GM23338 (cell line): ENCODE results near the gene GPR39. TPM values are rescaled to one million over a fixed set of nuclear protein-coding genes. Genes with fewer than 3 reads are reported as not detected.

Experiments
- ATAC-seq: fragments of 200-7000 bp; cut with Tn5 transposase; 3 replicates; pipeline ENCODE4 v1.9.1; 2020
- DNase-seq: peaks from one replicate; pipeline ENCODE4 v3.0.0-alpha.2; 2015; ENCODE audit warnings: low spot score
- H2AFZ ChIP-seq: fragments of 200-600 bp; sonication (generic); 2 replicates; pipeline ENCODE4 v1.8.0; 2016; ENCODE audit warnings: antibody characterized with exemption, mild to moderate bottlenecking, moderate library complexity
- H3F3A ChIP-seq: fragments of 200-600 bp; sonication (generic); replicated peaks from 2 replicates; pipeline ENCODE4 v1.8.0; 2017; ENCODE audit warnings: antibody characterized with exemption, mixed run types, low read depth
- H3K27ac ChIP-seq: fragments of 200-600 bp; sonication (generic); 2 replicates; pipeline ENCODE4 v1.6.1; 2016; ENCODE audit warnings: low read depth
- H3K27me3 ChIP-seq: fragments of 200-600 bp; sonication (generic); 2 replicates; pipeline ENCODE4 v1.8.0; 2016; ENCODE audit warnings: mild to moderate bottlenecking, mixed run types, moderate library complexity; ENCODE audit not compliant: insufficient read depth
- H3K36me3 ChIP-seq: fragments of 200-600 bp; sonication (generic); 2 replicates; pipeline ENCODE4 v1.8.0; 2016; ENCODE audit warnings: mild to moderate bottlenecking; ENCODE audit not compliant: insufficient read depth
- H3K4me1 ChIP-seq: fragments of 200-600 bp; sonication (generic); 2 replicates; pipeline ENCODE4 v1.8.0; 2016; ENCODE audit warnings: mild to moderate bottlenecking, moderate library complexity; ENCODE audit not compliant: insufficient read depth
- H3K4me2 ChIP-seq: fragments of 200-600 bp; sonication (generic); 2 replicates; pipeline ENCODE4 v1.7.1; 2017; ENCODE audit warnings: mixed run types
- H3K4me3 ChIP-seq: fragments of 200-600 bp; sonication (generic); 2 replicates; pipeline ENCODE4 v1.6.1; 2016; ENCODE audit warnings: mixed run types
- H3K79me2 ChIP-seq: fragments of 200-600 bp; sonication (generic); replicated peaks from 2 replicates; pipeline ENCODE4 v1.8.0; 2017; ENCODE audit warnings: mild to moderate bottlenecking; ENCODE audit not compliant: insufficient read depth
- H3K9me2 ChIP-seq: fragments of 200-600 bp; sonication (generic); 2 replicates; pipeline ENCODE4 v1.8.0; 2017; ENCODE audit not compliant: insufficient read depth
- H4K20me1 ChIP-seq: fragments of 200-600 bp; sonication (generic); replicated peaks from 2 replicates; pipeline ENCODE4 v1.8.0; 2017; ENCODE audit warnings: mild to moderate bottlenecking; ENCODE audit not compliant: insufficient read depth
- H3K27ac Mint-ChIP-seq: 2 replicates; pipeline ENCODE4 v1.8.0; 2020; ENCODE audit warnings: inconsistent platforms, mild to moderate bottlenecking, moderate library complexity, mixed read lengths
- H3K27me3 Mint-ChIP-seq: 3 replicates; pipeline ENCODE4 v1.8.0; 2022; ENCODE audit warnings: low read depth, mild to moderate bottlenecking, moderate library complexity, mixed read lengths, inconsistent platforms; ENCODE audit not compliant: insufficient read depth, poor library complexity
- H3K36me3 Mint-ChIP-seq: 3 replicates; pipeline ENCODE4 v1.8.0; 2021; ENCODE audit warnings: low read depth, mild to moderate bottlenecking, inconsistent platforms, moderate library complexity, mixed read lengths
- H3K4me1 Mint-ChIP-seq: 3 replicates; pipeline ENCODE4 v1.8.0; 2020; ENCODE audit warnings: mild to moderate bottlenecking, inconsistent platforms, mixed read lengths
- H3K4me3 Mint-ChIP-seq: 3 replicates; pipeline ENCODE4 v1.8.0; 2021; ENCODE audit warnings: moderate library complexity, mild to moderate bottlenecking, inconsistent platforms, mixed read lengths
- H3K9me3 Mint-ChIP-seq: 3 replicates; pipeline ENCODE4 v1.8.0; 2020; ENCODE audit warnings: moderate library complexity, mild to moderate bottlenecking, inconsistent platforms, mixed read lengths
- CREB1 ChIP-seq: fragments of 250-450 bp; sonication (Bioruptor Pico); IDR thresholded peaks from 2 replicates; pipeline ENCODE4 v1.5.0; 2020; ENCODE audit warnings: low read depth, mild to moderate bottlenecking, moderate library complexity
- CTCF ChIP-seq, 2 experiments: fragments of 200-600 bp in 1 of 2; sonication (generic) in 1 of 2; conservative IDR thresholded peaks; 2 replicates each; pipeline versions ENCODE4 v1.5.1 to v1.6.1; 2016 to 2017; ENCODE audit warnings: antibody characterized with exemption in 2 of 2, low read depth in 2 of 2, mild to moderate bottlenecking in 2 of 2, moderate library complexity in 1 of 2
- ETS1 ChIP-seq: IDR thresholded peaks from 2 replicates; pipeline ENCODE4 v1.6.1; 2016; ENCODE audit warnings: antibody characterized with exemption
- EZH2 ChIP-seq: fragments of 200-600 bp; sonication (generic); IDR thresholded peaks from one replicate; pipeline ENCODE4 v1.8.0; 2017; ENCODE audit warnings: antibody characterized with exemption, mild to moderate bottlenecking, low read depth; ENCODE audit not compliant: unreplicated experiment
- EZH2phosphoT487 ChIP-seq: fragments of 200-600 bp; sonication (generic); IDR thresholded peaks from one replicate; pipeline ENCODE4 v1.8.1; 2018; ENCODE audit warnings: antibody characterized with exemption; ENCODE audit not compliant: unreplicated experiment
- JUNB ChIP-seq: IDR thresholded peaks from one replicate; pipeline ENCODE4 v1.6.1; 2016; ENCODE audit warnings: antibody characterized with exemption; ENCODE audit not compliant: unreplicated experiment
- NANOG ChIP-seq: IDR thresholded peaks from 2 replicates; pipeline ENCODE4 v1.6.1; 2016; ENCODE audit warnings: antibody characterized with exemption, borderline replicate concordance
- POLR2AphosphoS5 ChIP-seq: IDR thresholded peaks from 2 replicates; pipeline ENCODE4 v1.6.1; 2016; ENCODE audit warnings: antibody characterized with exemption, low read depth
- REST ChIP-seq: IDR thresholded peaks from one replicate; pipeline ENCODE4 v1.6.1; 2018; ENCODE audit warnings: antibody characterized with exemption; ENCODE audit not compliant: unreplicated experiment
- STAT1 ChIP-seq: IDR thresholded peaks from one replicate; pipeline ENCODE4 v1.6.1; 2016; ENCODE audit warnings: antibody characterized with exemption; ENCODE audit not compliant: unreplicated experiment
- ZNF114 ChIP-seq: fragments of 250-450 bp; sonication (Bioruptor Pico); IDR thresholded peaks from 2 replicates; pipeline ENCODE4 v1.5.0; 2020; ENCODE audit warnings: mild to moderate bottlenecking, moderate library complexity
- ZNF331 ChIP-seq: fragments of 250-450 bp; sonication (Bioruptor Pico); IDR thresholded peaks from 2 replicates; pipeline ENCODE4 v1.5.0; 2020; ENCODE audit warnings: low read depth, mild to moderate bottlenecking, moderate library complexity
- ZNF462 ChIP-seq: fragments of 250-450 bp; sonication (Bioruptor Pico); IDR thresholded peaks from 2 replicates; pipeline ENCODE4 v1.5.0; 2020; ENCODE audit warnings: mild to moderate bottlenecking, moderate library complexity
- polyA plus RNA-seq: library from polyadenylated mRNA; unstranded; fragments of >200 nt; fragmentation: Nextera tagmentation; extraction: Ambion mirVana; gene quantifications from 2 replicates; pipeline ENCODE4 v1.2.1, GENCODE V29; 2016
- total RNA-seq: library from RNA; depleted of rRNA; stranded (reverse); fragments of >200 nt; shearing (Covaris generic); gene quantifications from 2 replicates; pipeline ENCODE4 v1.2.3, GENCODE V29; 2014

GPR39 gene
- total and polyA plus RNA-seq, 2 experiments from 2014 or later: 0.55 to 1.9 TPM

- no peaks in the 10 kb centered on the region for H3K9me3 Mint-ChIP-seq
- H3K27me3 Mint-ChIP-seq: peaks cover 4% of the 10 kb centered on the region
- peaks cover 19% of the 10 kb centered on the region for H3K4me1 Mint-ChIP-seq
- DNase-seq (peak; percentile 32), ATAC-seq (peak; percentile 63)
- Histone ChIP-seq H2AFZ (peak overlapping the region; percentile 43; the same call in 1 of the 2 replicates), H4K20me1 (no peaks in the 10 kb centered on the region), H3K9me2 (0 out of 2 replicates have a peak, but pooled peaks cover 9% of the 10 kb centered on the region), H3K36me3 (no peaks in the 10 kb centered on the region), H3K4me3 (no peak overlapping the region), H3K4me1 (peaks cover 6% of the 10 kb centered on the region), H3K27ac (no peak overlapping the region), H3K27me3 (no peaks in the 10 kb centered on the region), H3K79me2 (no peaks in the 10 kb centered on the region), H3K4me2 (peak overlapping the region; percentile 41; the same call in 1 of the 2 replicates), H3F3A (no peaks in the 10 kb centered on the region)
- H3K36me3 Mint-ChIP-seq: no peaks in the 10 kb centered on the region
- no peak overlapping the region for H3K27ac Mint-ChIP-seq
- TF ChIP-seq ZNF331 (no peak), POLR2AphosphoS5 (no peak), STAT1 (no peak), CTCF (conservative IDR thresholded peaks at IDR 0.05; ENCODE audit: low read depth in 2 of 2) (no peak), JUNB (no peak), NANOG (no peak), ZNF114 (CRISPR knock-in tag) (no peak), EZH2phosphoT487 (no peak), ETS1 (no peak), EZH2 (no peak), CREB1 (CRISPR knock-in tag) (no peak), ZNF462 (no peak; the same call in none of the 2 replicates), REST (no peak)
- H3K4me3 Mint-ChIP-seq: no peak overlapping the region
Measured at GRCh38 chr2:132605236-132606180, 188.9 kb downstream of the GPR39 start.
